Activated T-cell treated with anti-CD3 and anti-CD28 coated beads for 1 hour (primary cell): ENCODE data around the gene CLK3.
"Not testable (repeated sequence)": the region's sequence is repeated elsewhere in the genome, so short reads cannot be mapped to it uniquely, and the experiment has no call there.

Source experiments
- DNase-seq: peaks from one replicate; pipeline ENCODE4 v3.0.0-alpha.2; 2020; ENCODE audit warnings: low read depth

CLK3 gene

GRCh38 chr15:74621546-74621920 lies 5.9 kb downstream of the CLK3 start:
- no peak for DNase-seq

GRCh38 chr15:74621936-74622335 lies 6.3 kb downstream of the CLK3 start:
- no peak for DNase-seq

GRCh38 chr15:74622758-74623157 lies 7.1 kb downstream of the CLK3 start:
- no peak for DNase-seq

GRCh38 chr15:74624020-74624602 lies 8.5 kb downstream of the CLK3 start:
- no peak for DNase-seq

GRCh38 chr15:74625693-74626092 lies 10.1 kb downstream of the CLK3 start:
- no peak for DNase-seq

- no peak for DNase-seq
Measured at GRCh38 chr15:74626336-74626735, 10.7 kb downstream of the CLK3 start.

- DNase-seq = no peak
Measured at GRCh38 chr15:74626752-74627692, 11.4 kb downstream of the CLK3 start.

- DNase-seq = no peak
Measured at GRCh38 chr15:74627766-74628165, 12.1 kb downstream of the CLK3 start.

GRCh38 chr15:74628199-74628598 lies 12.6 kb downstream of the CLK3 start:
- no peak for DNase-seq

GRCh38 chr15:74628949-74629348 lies 13.3 kb downstream of the CLK3 start:
- no peak for DNase-seq

GRCh38 chr15:74629696-74630095 lies 14.1 kb downstream of the CLK3 start:
- DNase-seq = not testable (repeated sequence)

GRCh38 chr15:74630284-74631086 lies 14.8 kb downstream of the CLK3 start:
- DNase-seq = no peak

- no peak for DNase-seq
Measured at GRCh38 chr15:74631087-74631385, 15.4 kb downstream of the CLK3 start.

GRCh38 chr15:74631408-74631807 lies 15.8 kb downstream of the CLK3 start:
- DNase-seq = no peak

- DNase-seq = peak; percentile 42
Measured at GRCh38 chr15:74631935-74632560, 16.4 kb downstream of the CLK3 start.

GRCh38 chr15:74632601-74633000 lies 17.0 kb downstream of the CLK3 start:
- DNase-seq = no peak

- no peak for DNase-seq
Measured at GRCh38 chr15:74633781-74634180, 18.1 kb downstream of the CLK3 start.

GRCh38 chr15:74635228-74635627 lies 19.6 kb downstream of the CLK3 start:
- peak; percentile 56 for DNase-seq

- DNase-seq = no peak
Measured at GRCh38 chr15:74636984-74637383, 21.3 kb downstream of the CLK3 start.

- no peak for DNase-seq
Measured at GRCh38 chr15:74641151-74641550, 25.5 kb downstream of the CLK3 start.

- DNase-seq = no peak
Measured at GRCh38 chr15:74642348-74642733, 26.7 kb downstream of the CLK3 start.
